GM21526 (cell line): Measurements from ENCODE around the gene SLIT3.

Source experiments
- ATAC-seq: cut with Tn5 transposase; IDR thresholded peaks from one replicate; pipeline ENCODE4 v1.9.1; 2021; ENCODE audit warnings: moderate library complexity; ENCODE audit not compliant: unreplicated experiment, low FRiP score

The SLIT3 gene

GRCh38 chr5:168885324-168886120 lies 415.4 kb downstream of the SLIT3 start:
- no peak for ATAC-seq

GRCh38 chr5:168883991-168884390 lies 416.9 kb downstream of the SLIT3 start:
- no peak for ATAC-seq

GRCh38 chr5:168883281-168883741 lies 417.6 kb downstream of the SLIT3 start:
- no peak for ATAC-seq

- no peak for ATAC-seq
Observed at GRCh38 chr5:168882283-168882682, 418.7 kb downstream of the SLIT3 start.

- ATAC-seq, result no peak
Observed at GRCh38 chr5:168881427-168882149, 419.4 kb downstream of the SLIT3 start.

- ATAC-seq, result peak; percentile 85
Observed at GRCh38 chr5:168879929-168880328, 421.0 kb downstream of the SLIT3 start.

- ATAC-seq, result no peak
Observed at GRCh38 chr5:168879331-168879730, 421.6 kb downstream of the SLIT3 start.

GRCh38 chr5:168878135-168878745 lies 422.7 kb downstream of the SLIT3 start:
- ATAC-seq, result no peak

- ATAC-seq, result no peak
Observed at GRCh38 chr5:168877132-168877892, 423.6 kb downstream of the SLIT3 start.

- ATAC-seq, result no peak
Observed at GRCh38 chr5:168876419-168876818, 424.5 kb downstream of the SLIT3 start.

GRCh38 chr5:168875832-168876231 lies 425.1 kb downstream of the SLIT3 start:
- no peak for ATAC-seq

GRCh38 chr5:168874713-168875380 lies 426.1 kb downstream of the SLIT3 start:
- ATAC-seq, result no peak

GRCh38 chr5:168872246-168872645 lies 428.7 kb downstream of the SLIT3 start:
- ATAC-seq, result no peak

GRCh38 chr5:168870910-168871309 lies 430.0 kb downstream of the SLIT3 start:
- ATAC-seq, result no peak

- no peak for ATAC-seq
Observed at GRCh38 chr5:168869615-168870227, 431.2 kb downstream of the SLIT3 start.

GRCh38 chr5:168867241-168867640 lies 433.7 kb downstream of the SLIT3 start:
- no peak for ATAC-seq

GRCh38 chr5:168865968-168866367 lies 435.0 kb downstream of the SLIT3 start:
- no peak for ATAC-seq

- no peak for ATAC-seq
Observed at GRCh38 chr5:168863021-168863420, 437.9 kb downstream of the SLIT3 start.

GRCh38 chr5:168860503-168860902 lies 440.4 kb downstream of the SLIT3 start:
- no peak for ATAC-seq

GRCh38 chr5:168860081-168860480 lies 440.9 kb downstream of the SLIT3 start:
- no peak for ATAC-seq
